IPS-11a (cell line): ENCODE measurements around the gene GDA.
"Not testable (repeated sequence)": the region's sequence is repeated elsewhere in the genome, so short reads cannot be mapped to it uniquely, and the experiment has no call there.

ENCODE experiments used
- H3K4me3 ChIP-seq: one replicate; pipeline ENCODE4 v1.5.1; 2013; ENCODE audit warnings: low read depth, low read length, control low read depth

The GDA gene

DNA sequence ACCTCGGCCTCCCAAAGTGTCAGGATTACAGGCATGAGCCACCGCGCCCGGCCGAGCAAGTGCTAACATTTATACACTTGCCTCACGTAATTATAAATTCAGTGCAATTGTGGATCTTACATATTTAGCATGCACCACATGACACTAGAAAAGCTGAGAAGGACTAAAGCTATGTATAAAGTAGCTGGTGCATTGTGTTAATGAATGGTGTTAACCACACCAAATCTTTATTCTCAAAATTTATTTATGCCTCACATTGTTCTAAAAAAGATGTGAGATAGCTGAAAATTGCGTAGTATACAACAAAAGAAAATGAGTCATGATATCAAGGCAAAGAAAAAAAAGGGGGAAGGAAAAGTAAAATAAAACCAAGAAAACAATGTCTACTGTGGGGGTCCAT, 54.8 kb downstream of the GDA start:
- H3K4me3 ChIP-seq: no peak overlapping the region

DNA sequence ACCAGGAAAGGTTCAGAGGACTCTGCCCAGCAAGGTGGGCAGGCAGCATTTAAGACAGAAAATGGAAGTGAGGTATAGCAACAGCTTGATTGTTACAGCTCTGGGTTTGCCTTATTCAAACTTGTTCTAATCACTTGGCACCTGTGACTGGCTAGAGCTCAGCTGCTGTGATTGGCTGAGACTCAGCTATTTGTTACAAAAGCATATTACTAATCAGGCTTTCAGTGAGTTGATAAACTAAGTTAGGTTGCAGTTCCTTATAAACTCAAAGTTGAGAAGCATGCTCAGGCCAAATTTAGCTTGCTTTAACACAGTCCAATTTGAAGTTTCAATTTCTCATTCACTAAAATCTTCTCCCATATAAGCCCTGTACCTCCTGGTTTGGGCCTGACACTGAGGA, 56.3 kb downstream of the GDA start:
- no peak overlapping the region for H3K4me3 ChIP-seq

DNA sequence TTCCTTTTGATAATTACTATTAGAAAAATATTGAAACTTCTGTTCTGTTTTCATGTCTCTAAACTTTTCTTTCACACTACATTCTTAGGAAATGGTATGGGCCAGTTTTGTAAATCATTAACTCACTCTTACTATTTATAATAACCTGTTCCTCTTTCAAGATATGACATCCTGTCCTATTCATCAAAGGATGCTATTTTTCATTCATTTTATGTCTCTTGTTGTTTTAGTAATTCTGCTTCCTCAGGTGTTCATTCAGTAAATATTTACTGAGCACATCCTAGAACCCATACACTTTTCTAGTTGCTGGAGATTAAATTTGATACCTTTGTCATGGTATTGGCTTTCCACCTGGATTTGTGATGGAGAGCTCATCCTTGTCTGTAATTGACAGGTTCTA, 58.0 kb downstream of the GDA start:
- no peak overlapping the region for H3K4me3 ChIP-seq

DNA sequence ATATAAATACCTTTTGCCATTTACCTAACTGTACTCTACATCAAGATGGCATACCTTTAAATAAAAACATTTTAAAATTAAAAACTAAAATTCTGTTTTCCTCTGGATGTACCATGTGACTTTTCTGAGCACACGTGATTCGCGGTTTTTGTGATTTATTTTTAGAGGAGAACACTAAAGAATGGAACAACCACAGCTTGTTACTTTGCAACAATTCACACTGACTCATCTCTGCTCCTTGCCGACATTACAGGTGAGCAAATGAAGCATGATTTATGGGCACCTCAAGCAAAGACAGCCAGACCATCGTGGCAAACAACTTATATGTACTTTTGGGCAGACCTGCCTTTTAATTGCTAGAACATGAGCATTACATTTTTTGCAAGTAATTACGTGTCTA, 61.3 kb downstream of the GDA start:
- no peak overlapping the region for H3K4me3 ChIP-seq

DNA sequence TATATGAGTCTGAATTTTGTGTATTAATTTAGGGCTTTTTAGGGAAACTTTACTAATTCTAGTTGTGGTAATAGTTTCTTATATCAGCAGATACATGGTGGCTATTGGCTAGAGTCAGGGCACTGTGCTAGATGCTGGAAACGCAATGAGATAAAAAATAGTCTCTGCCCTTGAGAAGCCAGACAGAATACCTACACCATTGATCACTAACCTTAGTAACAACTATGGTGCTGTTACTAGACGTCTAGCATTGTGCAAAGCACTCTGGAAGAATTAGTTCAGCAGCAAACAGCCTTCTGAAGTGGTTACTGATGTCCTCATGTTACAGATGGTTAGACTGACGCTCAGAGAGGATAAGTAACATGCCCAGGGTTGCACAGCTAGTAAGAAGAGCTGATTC, 61.8 kb downstream of the GDA start:
- H3K4me3 ChIP-seq: no peak overlapping the region

DNA sequence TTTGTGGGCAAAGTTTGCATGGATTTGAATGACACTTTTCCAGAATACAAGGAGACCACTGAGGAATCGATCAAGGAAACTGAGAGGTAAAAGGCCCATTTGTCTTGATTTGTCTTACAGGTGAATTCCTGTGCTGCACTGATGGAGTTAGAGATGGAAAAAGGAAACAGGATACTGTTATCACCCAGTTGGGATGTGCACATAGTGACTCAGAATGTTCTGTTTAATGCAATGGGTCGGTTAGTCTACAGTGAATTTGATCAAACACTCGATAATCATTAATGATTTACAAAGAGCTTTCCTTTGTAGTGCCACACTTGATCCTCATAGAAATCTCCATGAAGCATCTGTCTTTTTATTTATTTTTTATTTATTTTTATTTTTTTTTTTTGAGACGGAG, 64.7 kb downstream of the GDA start:
- no peak overlapping the region for H3K4me3 ChIP-seq

DNA sequence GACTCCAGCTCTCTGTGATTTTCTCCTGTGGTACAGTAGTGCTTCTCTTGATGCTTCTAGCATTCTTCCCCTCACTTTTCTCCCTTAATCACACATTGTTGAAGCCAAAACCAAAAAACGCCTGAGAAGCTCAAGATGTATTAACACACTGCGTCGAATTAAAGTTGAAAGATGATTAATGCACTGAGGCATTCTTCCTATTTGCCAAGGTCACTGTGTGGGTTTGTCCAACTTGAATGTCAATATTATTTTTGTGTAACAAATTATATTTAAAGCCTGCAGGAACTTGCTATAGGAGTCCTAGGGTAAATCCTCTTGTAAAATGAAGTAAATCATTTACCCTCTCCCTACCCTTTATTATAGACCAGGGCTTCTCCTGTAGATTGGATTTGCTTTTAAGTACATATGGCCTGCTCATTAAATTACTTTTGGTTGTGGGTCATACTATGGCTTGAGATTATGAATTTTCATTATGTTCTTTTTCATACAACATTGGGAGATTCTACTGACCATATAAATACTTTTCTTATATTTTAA, 68.1 kb downstream of the GDA start:
- H3K4me3 ChIP-seq: no peak overlapping the region

DNA sequence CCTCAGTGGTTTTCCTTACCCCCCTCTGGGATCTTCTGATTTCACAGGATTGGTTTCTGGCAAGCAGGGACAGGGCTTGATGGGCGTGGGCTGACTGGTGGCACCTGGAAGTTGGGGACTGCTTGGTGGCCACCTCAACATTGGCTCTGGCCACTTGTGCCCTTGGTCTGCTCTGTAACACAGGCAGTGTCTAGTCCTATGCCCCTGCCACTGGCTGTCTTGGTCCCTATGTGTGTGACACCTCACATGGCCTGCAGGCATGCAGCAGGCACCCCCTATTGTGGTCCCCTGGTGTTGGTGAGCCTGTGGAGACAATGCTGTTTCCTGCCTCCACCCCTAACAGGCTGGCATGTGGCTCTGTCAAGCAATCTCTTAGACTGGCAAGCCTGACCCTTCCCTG, 71.3 kb downstream of the GDA start:
- no peak overlapping the region for H3K4me3 ChIP-seq

DNA sequence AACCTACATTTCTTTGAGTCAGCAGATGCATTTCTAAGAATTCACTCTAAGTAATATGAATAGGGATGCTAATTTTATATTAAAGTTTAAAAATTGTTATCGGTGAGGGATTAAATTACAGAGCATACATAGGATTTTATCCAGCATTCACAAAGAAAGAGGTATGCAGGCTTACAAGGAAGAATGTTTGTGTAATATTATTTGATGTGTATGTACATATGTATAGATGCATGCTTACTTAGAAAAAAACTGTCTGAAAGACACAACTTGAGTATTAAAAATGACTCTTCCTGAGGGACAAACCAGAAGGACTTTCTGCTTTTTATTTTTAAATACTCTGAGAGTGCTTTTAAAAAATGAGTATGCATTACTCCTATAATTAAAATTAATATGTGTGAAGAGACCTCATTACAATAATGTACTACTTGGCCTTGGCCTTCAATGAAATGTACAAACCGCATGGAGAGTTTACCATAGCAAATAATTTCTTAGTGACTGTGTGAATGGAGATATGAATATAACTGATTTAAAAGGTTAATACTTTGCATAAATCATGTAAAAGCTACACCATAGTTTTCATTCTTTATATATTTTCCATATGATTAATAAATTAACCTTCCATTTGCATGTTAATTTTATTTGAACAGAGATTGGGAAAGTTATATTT, 77.0 kb downstream of the GDA start:
- no peak overlapping the region for H3K4me3 ChIP-seq

DNA sequence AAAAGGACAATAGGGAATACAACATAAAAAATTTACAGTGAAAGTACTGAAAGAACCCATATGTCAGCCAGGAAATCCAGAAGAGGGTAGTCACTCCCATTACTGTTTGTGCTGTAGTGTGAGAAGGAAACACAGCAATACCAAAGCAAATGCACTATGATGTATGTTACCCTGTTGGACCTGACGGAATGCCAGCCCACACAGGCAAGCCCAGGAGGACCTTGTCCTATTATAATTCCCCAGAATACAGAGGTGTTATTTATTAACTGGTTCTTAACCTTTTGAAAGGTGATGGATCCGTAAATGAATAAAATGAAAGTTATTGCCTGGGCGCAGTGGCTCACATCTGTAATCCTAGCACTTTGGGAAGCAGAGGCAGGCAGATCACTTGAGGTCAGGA, 79.0 kb downstream of the GDA start:
- H3K4me3 ChIP-seq: no peak overlapping the region

DNA sequence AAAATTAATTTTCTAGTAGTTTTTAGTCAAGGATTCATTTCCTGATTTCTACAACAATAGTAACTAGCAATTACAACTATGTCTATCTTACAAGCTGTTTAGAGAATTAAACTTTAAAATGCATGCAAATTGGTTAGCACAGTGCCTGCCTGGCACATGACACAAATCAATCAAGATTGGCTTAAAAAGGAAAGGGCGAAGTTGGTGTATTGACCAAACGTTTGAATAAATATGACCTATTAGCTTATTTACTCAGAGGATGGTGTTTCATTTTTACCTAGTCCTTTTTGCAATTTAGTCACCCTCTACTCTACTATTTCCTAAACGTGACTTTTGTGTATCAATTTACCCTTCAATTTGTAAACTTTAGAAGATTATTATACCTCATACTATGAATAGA, 83.5 kb downstream of the GDA start:
- H3K4me3 ChIP-seq: no peak overlapping the region

DNA sequence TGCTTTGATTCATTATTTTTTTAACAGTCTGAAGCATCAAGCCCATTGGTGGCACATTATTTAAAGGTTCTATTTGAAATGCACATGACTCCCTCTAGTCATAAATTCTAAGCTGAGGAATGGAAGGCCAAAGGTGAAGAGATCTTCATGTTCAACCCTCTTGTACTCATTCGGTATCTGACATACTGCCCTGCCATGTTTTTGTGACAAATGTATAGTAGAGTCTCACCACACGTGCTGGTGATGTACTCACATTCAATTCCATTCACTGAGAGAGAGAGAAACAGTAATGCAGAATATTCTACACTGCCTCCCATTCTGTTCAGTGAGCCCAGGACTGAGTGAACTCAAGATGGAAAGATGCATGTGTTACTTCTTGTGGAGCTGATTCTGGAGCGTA, 98.3 kb downstream of the GDA start:
- H3K4me3 ChIP-seq: no peak overlapping the region

DNA sequence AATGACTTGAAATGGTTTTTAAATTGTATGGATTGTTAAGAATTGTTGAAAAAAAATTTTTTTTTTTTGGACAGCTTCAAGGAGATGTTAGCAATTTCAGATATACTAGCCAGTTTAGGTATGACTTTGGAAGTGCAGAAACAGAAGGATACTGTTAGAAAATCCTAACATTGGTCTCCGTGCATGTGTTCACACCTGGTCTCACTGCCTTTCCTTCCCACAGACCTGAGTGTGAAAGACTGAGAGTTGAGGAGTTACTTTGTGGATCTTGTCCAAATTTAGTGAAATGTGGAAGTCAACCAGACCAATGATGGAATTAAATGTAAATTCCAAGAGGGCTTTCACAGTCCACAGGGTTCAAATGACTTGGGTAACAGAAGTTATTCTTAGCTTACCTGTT, 102.3 kb downstream of the GDA start:
- H3K4me3 ChIP-seq: no peak overlapping the region

DNA sequence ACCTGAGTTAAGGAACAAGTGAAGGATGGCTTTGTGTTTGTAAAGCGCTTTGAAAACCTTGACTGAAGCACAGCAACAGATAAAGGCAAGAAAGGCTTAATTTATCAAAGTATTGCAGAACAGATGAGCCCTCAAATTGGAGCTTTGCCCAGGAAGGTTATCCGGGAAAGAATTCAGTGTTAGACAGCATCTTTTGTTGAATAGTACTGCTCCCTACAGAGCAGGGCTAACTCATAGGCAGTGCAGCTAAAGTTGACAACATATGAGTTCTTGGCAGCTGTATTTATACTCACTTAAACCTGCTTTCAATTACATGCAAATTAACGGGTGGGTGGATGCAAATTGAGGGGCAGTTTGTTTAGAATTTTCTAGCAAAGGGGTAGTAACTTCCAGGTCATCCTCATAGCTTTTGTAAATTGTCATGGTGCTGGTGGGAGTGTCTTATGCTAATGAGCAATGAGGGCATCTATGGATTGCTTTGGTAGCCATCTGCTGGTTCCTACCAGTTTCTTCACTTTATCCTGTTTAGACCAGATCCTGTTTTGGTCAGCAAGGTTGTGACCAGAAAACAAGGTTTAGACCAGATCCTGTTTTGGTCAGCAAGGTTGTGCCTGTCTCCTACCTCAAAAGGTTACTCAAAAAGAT, 105.8 kb downstream of the GDA start:
- no peak overlapping the region for H3K4me3 ChIP-seq

DNA sequence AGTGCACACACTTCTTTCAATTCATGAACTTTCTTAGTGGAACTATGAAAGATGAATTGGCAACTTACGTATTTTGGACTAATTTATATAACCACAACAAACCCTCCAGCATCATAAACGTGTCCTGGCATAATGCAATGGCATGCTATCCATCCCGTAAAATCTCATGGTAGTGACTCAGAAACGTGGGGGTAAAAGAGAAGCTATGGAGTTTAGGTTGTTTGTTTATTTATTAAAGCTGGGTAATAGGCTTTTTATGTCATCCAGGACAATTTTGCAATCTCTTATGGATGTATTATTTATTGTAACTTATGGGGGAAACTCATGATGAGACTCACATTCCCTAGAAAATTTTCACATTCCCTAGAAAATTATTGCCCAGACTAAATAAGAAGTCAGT, 106.3 kb downstream of the GDA start:
- H3K4me3 ChIP-seq: no peak overlapping the region

DNA sequence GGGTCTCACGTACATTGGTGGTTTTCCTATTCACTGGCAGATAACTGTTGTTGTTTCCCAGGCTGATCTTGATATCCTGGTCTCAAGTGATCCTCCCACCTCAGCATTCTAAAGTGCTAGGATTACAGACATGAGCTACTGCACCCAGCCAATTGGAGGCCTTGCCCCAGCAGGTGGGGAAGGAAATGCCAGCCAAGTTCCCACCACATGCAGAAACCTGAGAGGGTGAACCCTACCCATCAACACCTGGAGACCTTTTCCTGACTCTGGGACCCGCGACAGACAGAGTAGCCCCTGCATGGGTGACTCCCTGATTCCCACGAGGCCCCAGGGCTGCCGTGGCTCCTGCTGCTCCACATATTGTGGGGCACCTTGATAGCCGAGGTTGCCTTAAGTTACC, 107.7 kb downstream of the GDA start:
- no peak overlapping the region for H3K4me3 ChIP-seq

DNA sequence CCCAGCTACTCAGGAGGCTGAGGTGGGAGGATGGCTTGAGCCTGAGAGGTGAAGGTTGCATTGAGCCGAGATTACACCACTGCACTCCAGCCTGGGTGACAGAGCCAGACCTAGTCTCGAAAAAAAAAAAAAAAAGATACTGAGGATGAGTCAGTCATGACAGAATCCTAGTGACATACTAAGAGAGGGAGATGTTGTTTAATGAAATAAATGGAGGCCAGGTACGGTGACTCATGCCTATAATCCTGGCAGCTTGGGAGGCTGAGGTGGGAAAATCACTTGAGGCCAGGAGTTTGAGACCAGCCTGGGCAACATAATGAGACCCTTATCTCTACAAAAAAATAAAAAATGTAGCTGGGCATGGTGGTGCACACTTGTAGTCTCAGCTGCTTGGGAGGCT, 108.6 kb downstream of the GDA start:
- no peak overlapping the region for H3K4me3 ChIP-seq

DNA sequence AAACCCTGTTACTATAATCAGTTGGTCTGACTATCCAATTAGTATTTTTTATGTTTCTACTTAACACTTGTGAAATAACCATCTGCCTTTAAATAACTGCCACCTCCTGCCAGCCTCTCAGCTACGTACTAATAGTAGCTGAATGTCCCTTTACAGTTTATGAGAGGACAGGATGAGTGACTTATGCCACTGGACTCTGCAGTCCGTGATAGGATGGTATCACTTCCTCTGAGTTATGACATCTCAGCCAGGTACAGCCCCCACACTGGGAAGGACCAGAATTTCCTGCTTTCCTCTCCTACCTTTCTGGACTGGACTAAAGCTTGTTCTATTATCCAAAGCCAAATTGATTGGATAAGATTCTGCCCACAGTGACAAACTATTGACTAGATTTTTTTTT, 112.8 kb downstream of the GDA start:
- no peak overlapping the region for H3K4me3 ChIP-seq

DNA sequence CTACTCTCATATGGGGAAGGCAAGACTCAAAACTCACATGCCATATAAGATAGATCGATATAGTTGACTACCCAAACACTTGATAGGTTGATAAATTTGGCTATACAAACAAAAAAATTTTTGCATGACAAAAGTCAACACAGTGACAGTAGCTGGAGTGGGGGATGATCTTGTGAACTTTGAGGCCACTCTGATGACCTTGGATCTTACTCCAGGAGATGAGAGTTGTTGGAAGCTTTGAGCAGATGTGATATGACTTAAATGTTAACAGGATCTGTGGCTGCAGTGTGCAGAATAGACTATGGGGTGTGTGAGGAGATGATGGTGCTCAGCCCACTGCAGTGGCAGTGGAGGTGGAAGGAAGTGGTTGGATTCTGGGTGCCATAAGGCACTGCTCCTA, 114.3 kb downstream of the GDA start:
- no peak overlapping the region for H3K4me3 ChIP-seq

DNA sequence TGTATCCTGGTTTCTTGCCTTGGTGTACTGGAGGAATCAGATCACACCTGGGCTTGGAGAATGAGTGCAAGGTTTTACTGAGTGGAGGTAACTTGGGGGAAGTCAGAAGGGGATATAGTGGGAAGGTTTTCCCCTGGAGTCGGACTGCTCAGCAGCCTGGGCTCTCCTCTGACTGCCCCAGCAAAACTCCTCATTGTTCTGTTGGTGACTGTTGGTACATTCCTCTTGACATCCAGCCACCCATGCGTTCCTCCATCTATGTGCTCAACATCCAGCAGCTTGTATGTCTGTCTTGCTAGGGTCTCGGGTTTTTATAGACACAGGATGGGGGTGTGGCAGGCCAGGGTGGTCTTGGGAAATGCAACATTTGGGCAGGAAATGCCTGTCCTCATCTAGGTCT, 119.7 kb downstream of the GDA start:
- no peak overlapping the region for H3K4me3 ChIP-seq

DNA sequence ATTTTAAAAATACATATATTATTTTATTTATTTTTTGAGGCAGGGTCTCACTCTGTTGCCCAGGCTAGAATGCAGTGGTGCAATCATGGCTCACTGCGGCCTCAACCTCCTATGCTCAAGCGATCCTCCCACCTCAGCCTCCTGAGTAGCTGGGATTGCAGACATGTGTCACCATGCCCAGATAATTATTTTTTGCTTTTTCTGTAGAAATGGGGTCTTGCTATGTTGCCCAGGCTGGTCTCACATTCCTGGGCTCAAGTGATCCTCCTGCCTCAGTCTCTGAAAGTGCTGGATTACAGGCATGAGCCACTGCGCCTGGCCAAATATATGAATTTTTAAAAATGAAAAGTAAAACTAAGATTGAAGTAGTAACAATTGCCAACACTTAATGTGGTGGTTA, 121.1 kb downstream of the GDA start:
- H3K4me3 ChIP-seq: not testable (repeated sequence)

DNA sequence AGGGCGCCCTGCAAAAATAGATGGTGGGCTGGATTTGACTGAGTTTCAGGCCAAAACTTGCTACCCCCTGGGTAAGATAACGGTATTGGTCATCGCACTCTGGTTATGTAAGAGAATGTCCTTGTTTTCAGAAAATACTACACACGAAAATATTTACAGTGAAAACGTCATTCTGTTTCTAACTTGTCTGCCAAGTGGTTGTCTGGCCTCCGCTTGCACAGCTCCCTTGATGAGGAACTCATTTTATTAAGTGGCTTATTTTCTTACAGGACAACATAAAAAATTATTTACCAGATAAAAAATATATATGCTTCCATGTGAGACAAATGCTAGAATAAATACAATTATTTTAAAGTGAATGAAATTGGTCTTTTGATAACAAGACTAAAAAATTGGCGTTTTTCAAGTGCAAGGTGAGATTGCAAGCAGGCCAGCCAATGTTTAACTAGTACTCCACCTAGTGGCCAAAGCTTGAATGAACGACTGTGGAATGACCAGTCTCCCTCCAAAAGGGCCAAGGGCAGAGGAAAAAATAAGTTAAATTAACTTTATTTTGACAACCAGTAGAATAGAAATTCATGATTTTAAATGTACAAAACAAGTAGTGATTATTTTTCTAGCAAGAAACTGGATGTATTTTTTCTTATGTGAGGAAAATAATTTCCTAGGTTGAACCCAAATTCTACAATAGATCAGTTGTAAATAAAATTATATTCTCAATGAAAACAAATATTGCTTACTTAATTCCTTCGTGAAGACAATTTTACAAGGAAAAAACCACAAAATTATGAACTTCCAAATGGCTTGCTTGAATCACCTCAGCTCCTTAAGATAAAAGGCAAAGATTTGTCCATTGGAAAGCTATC, 122.6 kb downstream of the GDA start:
- no peak overlapping the region for H3K4me3 ChIP-seq
